WTC11 (cell line): Measurements from ENCODE around the gene MGAT4A. TPM values are rescaled to one million over a fixed set of nuclear protein-coding genes. Genes with fewer than 3 reads are reported as not detected.

Experiments used
- ATAC-seq: fragments of 200-7000 bp; cut with Tn5 transposase; 2 replicates; pipeline ENCODE4 v1.10.0; 2021; ENCODE audit warnings: mild to moderate bottlenecking, moderate library complexity
- CTCF ChIA-PET: fragments of 300-600 bp; sonication (Branson Sonifier 250); formaldehyde crosslinking; loops from one replicate; lab custom pipeline; 2021; ENCODE audit warnings: antibody characterized with exemption; lab: Charles Lee
- POLR2A ChIA-PET: fragments of 350-600 bp; sonication (Branson Sonifier 250); formaldehyde crosslinking; loops from one replicate; lab custom pipeline; 2021; ENCODE audit warnings: antibody characterized with exemption; lab: Charles Lee
- DNase-seq: peaks from one replicate; pipeline ENCODE4 v3.0.0; 2021; ENCODE audit warnings: low spot score
- H3K27ac Mint-ChIP-seq: 2 replicates; pipeline ENCODE4 v1.8.0; 2021; ENCODE audit warnings: mixed read lengths
- H3K27me3 Mint-ChIP-seq: 2 replicates; pipeline ENCODE4 v1.8.0; 2021; ENCODE audit warnings: low read depth, mild to moderate bottlenecking, moderate library complexity, mixed read lengths
- H3K36me3 Mint-ChIP-seq: 2 replicates; pipeline ENCODE4 v1.8.0; 2021; ENCODE audit warnings: mixed read lengths
- H3K4me1 Mint-ChIP-seq: 2 replicates; pipeline ENCODE4 v1.8.0; 2022; ENCODE audit warnings: mixed read lengths
- H3K4me3 Mint-ChIP-seq: 2 replicates; pipeline ENCODE4 v1.8.0; 2021; ENCODE audit warnings: mild to moderate bottlenecking, moderate library complexity, mixed read lengths
- H3K9me3 Mint-ChIP-seq: 2 replicates; pipeline ENCODE4 v1.8.0; 2021; ENCODE audit warnings: mixed read lengths
- ESRRA ChIP-seq: sonication (generic); formaldehyde crosslinking; IDR thresholded peaks from 2 replicates; pipeline ENCODE4 v1.8.1; 2022; ENCODE audit warnings: mild to moderate bottlenecking, missing genetic modification reagents, borderline replicate concordance
- FOXP4 ChIP-seq: sonication (generic); formaldehyde crosslinking; IDR thresholded peaks from 2 replicates; pipeline ENCODE4 v1.8.0; 2022; ENCODE audit warnings: mild to moderate bottlenecking, missing genetic modification reagents
- GRHL2 ChIP-seq: fragments of 250-450 bp; sonication (Bioruptor Pico); IDR thresholded peaks from 2 replicates; pipeline ENCODE4 v1.8.0; 2022; ENCODE audit warnings: mild to moderate bottlenecking, moderate library complexity; ENCODE audit not compliant: insufficient replicate concordance, severe bottlenecking
- NFYB ChIP-seq: sonication (generic); formaldehyde crosslinking; conservative IDR thresholded peaks from 2 replicates; pipeline ENCODE4 v1.8.0; 2022; ENCODE audit warnings: low read depth, missing genetic modification reagents
- PRDM15 ChIP-seq: sonication (generic); formaldehyde crosslinking; IDR thresholded peaks from 2 replicates; pipeline ENCODE4 v1.8.0; 2022; ENCODE audit warnings: missing genetic modification reagents
- PRRX2 ChIP-seq: fragments of 250-450 bp; sonication (Bioruptor Pico); IDR thresholded peaks from 2 replicates; pipeline ENCODE4 v1.8.0; 2021; ENCODE audit warnings: mild to moderate bottlenecking
- SMAD4 ChIP-seq: sonication (generic); formaldehyde crosslinking; IDR thresholded peaks from 2 replicates; pipeline ENCODE4 v1.8.0; 2022; ENCODE audit warnings: mild to moderate bottlenecking, missing genetic modification reagents
- SOX15 ChIP-seq: fragments of 250-450 bp; sonication (Bioruptor Pico); IDR thresholded peaks from 2 replicates; pipeline ENCODE4 v1.9.0; 2021; ENCODE audit warnings: mild to moderate bottlenecking
- TP53 ChIP-seq: sonication (generic); formaldehyde crosslinking; IDR thresholded peaks from 2 replicates; pipeline ENCODE4 v1.8.1; 2023; ENCODE audit warnings: mild to moderate bottlenecking, missing genetic modification reagents
- USF1 ChIP-seq: sonication (generic); formaldehyde crosslinking; IDR thresholded peaks from 2 replicates; pipeline ENCODE4 v1.8.0; 2022; ENCODE audit warnings: mild to moderate bottlenecking, missing genetic modification reagents
- ZBTB21 ChIP-seq: sonication (generic); formaldehyde crosslinking; IDR thresholded peaks from 2 replicates; pipeline ENCODE4 v1.8.1; 2023; ENCODE audit warnings: mild to moderate bottlenecking, missing genetic modification reagents, borderline replicate concordance
- ZBTB43 ChIP-seq: sonication (generic); formaldehyde crosslinking; IDR thresholded peaks from 2 replicates; pipeline ENCODE4 v1.8.1; 2023; ENCODE audit warnings: mild to moderate bottlenecking, missing genetic modification reagents
- ZNF671 ChIP-seq: fragments of 250-450 bp; sonication (Bioruptor Pico); IDR thresholded peaks from 2 replicates; pipeline ENCODE4 v1.8.0; 2021; ENCODE audit warnings: mild to moderate bottlenecking
- total RNA-seq: library from RNA; stranded (reverse); gene quantifications from 3 replicates; pipeline ENCODE4 v1.2.3, GENCODE V29; 2021
- TF ChIP-seq, protein P1 (sequence below): fragments of 250-450 bp; sonication (Bioruptor Pico); IDR thresholded peaks from 2 replicates; pipeline ENCODE4 v1.9.0; 2021; ENCODE audit warnings: moderate library complexity, mild to moderate bottlenecking, inconsistent platforms, borderline replicate concordance

The MGAT4A gene
- total RNA-seq, 1 experiment from 2014 or later: 6.7 TPM

- TF ChIP-seq, protein P1, sequence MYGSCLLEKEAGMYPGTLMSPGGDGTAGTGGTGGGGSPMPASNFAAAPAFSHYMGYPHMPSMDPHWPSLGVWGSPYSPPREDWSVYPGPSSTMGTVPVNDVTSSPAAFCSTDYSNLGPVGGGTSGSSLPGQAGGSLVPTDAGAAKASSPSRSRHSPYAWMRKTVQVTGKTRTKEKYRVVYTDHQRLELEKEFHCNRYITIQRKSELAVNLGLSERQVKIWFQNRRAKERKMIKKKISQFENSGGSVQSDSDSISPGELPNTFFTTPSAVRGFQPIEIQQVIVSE: no peak
- no peak for TF ChIP-seq SOX15
- no peak for TF ChIP-seq ZBTB21 (CRISPR knock-in tag)
- no peak for TF ChIP-seq ESRRA
- TF ChIP-seq PRRX2 (CRISPR knock-in tag): no peak
Observed at GRCh38 chr2:98615481-98615880, 115.5 kb downstream of the MGAT4A start (continued).

GRCh38 chr2:98614024-98614739 lies 116.8 kb downstream of the MGAT4A start:
- TF ChIP-seq FOXP4 (CRISPR knock-in tag) (no peak), NFYB (CRISPR knock-in tag) (no peak), ZBTB43 (CRISPR knock-in tag) (no peak), TP53 (CRISPR knock-in tag) (no peak), GRHL2 (CRISPR knock-in tag) (no peak), ZNF671 (CRISPR knock-in tag) (no peak), SMAD4 (CRISPR knock-in tag) (no peak)
- TF ChIP-seq, all 79 proteins: peak for 0
- Mint-ChIP-seq H3K4me1 (peaks cover 8% of the 10 kb centered on the region), H3K27ac (no peak overlapping the region), H3K27me3 (no peaks in the 10 kb centered on the region), H3K36me3 (peaks cover 60% of the 10 kb centered on the region), H3K4me3 (no peak overlapping the region), H3K9me3 (no peaks in the 10 kb centered on the region)
- ChIA-PET POLR2A (no interaction called here), CTCF (interaction anchor here (0.5 to 1.3 kb wide), 2 partner anchors 20 to 308 kb away, joined by 4 read pairs; no protein-coding TSS in a partner anchor)
- no peak for DNase-seq
- no peak for ATAC-seq

GRCh38 chr2:98608962-98609604 lies 121.8 kb downstream of the MGAT4A start:
- Mint-ChIP-seq H3K4me3 (peak overlapping the region; percentile 82), H3K27me3 (no peaks in the 10 kb centered on the region), H3K36me3 (peaks cover 35% of the 10 kb centered on the region), H3K9me3 (no peaks in the 10 kb centered on the region), H3K27ac (peak overlapping the region; percentile 80), H3K4me1 (peaks cover 20% of the 10 kb centered on the region)
- ChIA-PET POLR2A (no interaction called here), CTCF (interaction anchor here (0.5 to 1.3 kb wide), 3 partner anchors 26 to 181 kb away, joined by 3 to 5 read pairs (median 4); no protein-coding TSS in a partner anchor)
- DNase-seq (peak; percentile 16), ATAC-seq (peak; percentile 9; the same call in 1 of the 2 replicates)
- no peak for TF ChIP-seq USF1 (CRISPR knock-in tag)
- TF ChIP-seq PRDM15 (CRISPR knock-in tag): peak; percentile 47
